HCT116 (cell line): ENCODE results near the gene KHDC4. TPM values are rescaled to one million over a fixed set of nuclear protein-coding genes. Genes with fewer than 3 reads are reported as not detected.

Source experiments
- ATAC-seq: fragments of 200-7000 bp; cut with Tn5 transposase; 2 replicates; pipeline ENCODE4 v1.9.1; 2020; ENCODE audit warnings: mild to moderate bottlenecking, moderate library complexity
- BruUV-seq: library from RNA; stranded (reverse); fragments of 400-500 nt; replicated peaks from 2 replicates; lab custom pipeline; 2021; lab: Mats Ljungman, UMichigan
- CTCF ChIA-PET: fragments of 300-600 bp; sonication (Branson Sonifier 250); formaldehyde crosslinking; loops from one replicate; lab custom pipeline; 2021; ENCODE audit warnings: antibody characterized with exemption; lab: Charles Lee
- POLR2A ChIA-PET: fragments of 300-600, 350-600 bp; sonication (Branson Sonifier 250); formaldehyde crosslinking; loops from one replicate; lab custom pipeline; 2021; ENCODE audit warnings: antibody characterized with exemption; lab: Charles Lee
- RAD21 ChIA-PET, 2 experiments: fragments of 300-600 bp; sonication (Branson Sonifier 250); formaldehyde crosslinking; loops; one replicate each; lab custom pipeline; 2023; ENCODE audit warnings: low total read pairs in 2 of 2; ENCODE audit not compliant: uncharacterized antibody in 2 of 2, unreplicated experiment in 2 of 2, low non-redundant PET in 1 of 2; lab: Charles Lee
- DNase-seq: peaks from one replicate; pipeline ENCODE4 v3.0.0-alpha.2; 2010; ENCODE audit warnings: low read depth, low spot score
- H2AFZ ChIP-seq: fragments of 200-600 bp; shearing (Covaris generic), sonication (generic); 2 replicates; pipeline ENCODE4 v1.6.1; 2017; ENCODE audit warnings: low read depth, mixed run types, mixed read lengths, antibody characterized with exemption, low read length; ENCODE audit not compliant: poor library complexity, severe bottlenecking
- H3K27ac ChIP-seq: 2 replicates; pipeline ENCODE4 v1.5.1; 2012; ENCODE audit warnings: low read depth, low read length
- H3K27me3 ChIP-seq: fragments of 200-600 bp; sonication (generic); 2 replicates; pipeline ENCODE4 v1.6.1; 2016; ENCODE audit warnings: mixed run types, low read length, mixed read lengths; ENCODE audit not compliant: insufficient read depth
- H3K36me3 ChIP-seq, 2 experiments: fragments of 200-500 bp in 1 of 2; fragments of 200-600 bp in 1 of 2; sonication (Bioruptor generic) in 1 of 2; sonication (generic) in 1 of 2; 2 replicates each; pipeline versions ENCODE4 v1.5.1 to v1.6.1; 2014 to 2016; ENCODE audit warnings: low read length in 2 of 2, inconsistent platforms in 1 of 2, mixed read lengths in 1 of 2, mixed run types in 1 of 2; ENCODE audit not compliant: insufficient read depth in 2 of 2, control insufficient read depth in 1 of 2
- H3K4me1 ChIP-seq, 2 experiments: fragments of 200-600 bp in 1 of 2; sonication (generic) in 1 of 2; 2 replicates each; pipeline versions ENCODE4 v1.5.1 to v1.6.1; 2012 to 2017; ENCODE audit warnings: low read length in 2 of 2, inconsistent platforms in 1 of 2, mild to moderate bottlenecking in 1 of 2, mixed read lengths in 1 of 2, mixed run types in 1 of 2, moderate library complexity in 1 of 2; ENCODE audit not compliant: insufficient read depth in 2 of 2, control insufficient read depth in 1 of 2
- H3K4me2 ChIP-seq: fragments of 200-600 bp; sonication (generic); 2 replicates; pipeline ENCODE4 v1.6.1; 2017; ENCODE audit warnings: mixed run types, low read length, mixed read lengths
- H3K4me3 ChIP-seq, 2 experiments: fragments of 200-600 bp in 1 of 2; sonication (generic) in 1 of 2; replicated peaks in 1 of 2; 2 replicates each; pipeline ENCODE4 v1.5.1; 2011 to 2016; ENCODE audit warnings: low read length in 2 of 2, control low read depth in 1 of 2, low read depth in 1 of 2, mild to moderate bottlenecking in 1 of 2, mixed read lengths in 1 of 2, mixed run types in 1 of 2
- H3K79me2 ChIP-seq: fragments of 200-600 bp; sonication (generic); 2 replicates; pipeline ENCODE4 v1.6.1; 2017; ENCODE audit warnings: mild to moderate bottlenecking, mixed run types, low read length, moderate library complexity, mixed read lengths; ENCODE audit not compliant: insufficient read depth
- H3K9ac ChIP-seq: fragments of 200-600 bp; sonication (generic); 2 replicates; pipeline ENCODE4 v1.6.1; 2016; ENCODE audit warnings: low read length, mixed read lengths
- H3K9me2 ChIP-seq: fragments of 200-600 bp; sonication (generic), shearing (Covaris generic); 2 replicates; pipeline ENCODE4 v1.6.1; 2017; ENCODE audit warnings: mixed run types, mild to moderate bottlenecking, moderate library complexity; ENCODE audit not compliant: insufficient read depth
- H3K9me3 ChIP-seq, 2 experiments: fragments of 200-500 bp in 1 of 2; fragments of 200-600 bp in 1 of 2; sonication (Bioruptor generic) in 1 of 2; sonication (generic) in 1 of 2; 2 replicates each; pipeline ENCODE4 v1.6.1; 2014 to 2017; ENCODE audit warnings: low read length in 2 of 2, mixed read lengths in 2 of 2, inconsistent platforms in 1 of 2, low read depth in 1 of 2, mild to moderate bottlenecking in 1 of 2, mixed run types in 1 of 2, moderate library complexity in 1 of 2; ENCODE audit not compliant: control insufficient read depth in 1 of 2, insufficient read depth in 1 of 2
- H4K20me1 ChIP-seq: fragments of 200-600 bp; sonication (generic), shearing (Covaris generic); 2 replicates; pipeline ENCODE4 v1.6.1; 2017; ENCODE audit warnings: mixed run types, mild to moderate bottlenecking, moderate library complexity; ENCODE audit not compliant: insufficient read depth
- ATF3 ChIP-seq: IDR thresholded peaks from 2 replicates; pipeline ENCODE4 v1.6.1; 2012
- CBX3 ChIP-seq: IDR thresholded peaks from 2 replicates; pipeline ENCODE4 v1.6.1; 2012; ENCODE audit warnings: low read depth
- CTCF ChIP-seq, 3 experiments: fragments of 200-600 bp in 1 of 3; sonication (generic) in 1 of 3; IDR thresholded peaks in 2 of 3; conservative IDR thresholded peaks in 1 of 3; 2 replicates each; pipeline ENCODE4 v1.5.1; 2012 to 2017; ENCODE audit warnings: low read depth in 2 of 3, low read length in 2 of 3, antibody characterized with exemption in 1 of 3, borderline replicate concordance in 1 of 3, control low read depth in 1 of 3, mild to moderate bottlenecking in 1 of 3, mixed read lengths in 1 of 3, mixed run types in 1 of 3, moderate library complexity in 1 of 3; ENCODE audit not compliant: insufficient read depth in 1 of 3
- EGR1 ChIP-seq: IDR thresholded peaks from 2 replicates; pipeline ENCODE4 v1.6.1; 2012; ENCODE audit warnings: low read depth
- ELF1 ChIP-seq: IDR thresholded peaks from 2 replicates; pipeline ENCODE4 v1.6.1; 2012; ENCODE audit warnings: low read depth, borderline replicate concordance
- EZH2 ChIP-seq: fragments of 200-600 bp; sonication (generic); IDR thresholded peaks from 2 replicates; pipeline ENCODE4 v1.6.1; 2017; ENCODE audit warnings: antibody characterized with exemption, mixed run types
- EZH2phosphoT487 ChIP-seq: fragments of 200-600 bp; IDR thresholded peaks from 2 replicates; pipeline ENCODE4 v1.6.1; 2018; ENCODE audit warnings: antibody characterized with exemption, borderline replicate concordance
- JUND ChIP-seq: IDR thresholded peaks from 2 replicates; pipeline ENCODE4 v1.6.1; 2012
- POLR2A ChIP-seq: IDR thresholded peaks from 2 replicates; pipeline ENCODE4 v1.7.0; 2011; ENCODE audit warnings: borderline replicate concordance; ENCODE audit not compliant: insufficient read depth, insufficient read length; ENCODE audit errors: extremely low read depth
- POLR2AphosphoS5 ChIP-seq: IDR thresholded peaks from 2 replicates; pipeline ENCODE4 v1.6.1; 2011; ENCODE audit warnings: mild to moderate bottlenecking, low read depth, low read length, moderate library complexity
- SIN3A ChIP-seq: IDR thresholded peaks from 2 replicates; pipeline ENCODE4 v1.6.1; 2012; ENCODE audit warnings: low read depth
- ZBTB33 ChIP-seq: IDR thresholded peaks from 2 replicates; pipeline ENCODE4 v1.6.1; 2011; ENCODE audit warnings: mild to moderate bottlenecking, low read length, moderate library complexity; ENCODE audit not compliant: insufficient replicate concordance; ENCODE audit errors: extremely low read depth
- ZFX ChIP-seq: fragments of 450-650 bp; IDR thresholded peaks from 2 replicates; pipeline ENCODE4 v1.6.1; 2017
- intact Hi-C: fragments of 100-400 bp; cut with micrococcal nuclease; formaldehyde crosslinking; loops from 2 replicates; pipeline ENCODE4 v1.10.0; 2022
- total RNA-seq: library from RNA; stranded (reverse); gene quantifications from one replicate; pipeline ENCODE4 v1.2.1, GENCODE V29; 2021; ENCODE audit not compliant: unreplicated experiment

The KHDC4 gene
- total RNA-seq, 1 experiment from 2014 or later: 60.7 TPM

- ChIA-PET RAD21 (no interaction called here), CTCF (interaction anchor here (0.7 kb wide), 1 partner anchor 154 kb away, joined by 4 read pairs; no protein-coding TSS in a partner anchor), POLR2A (interaction anchor here (0.6 kb wide), 1 partner anchor 60 kb away, joined by 3 read pairs; the partner anchor contains the start of gene ARHGEF2)
- DNase-seq (no peak), ATAC-seq (no peak)
- no TSS peak for BruUV-seq
- Histone ChIP-seq H4K20me1 (peaks cover 22% of the 10 kb centered on the region; the same call in 1 of the 2 replicates), H2AFZ (no peak overlapping the region), H3K4me1 (peaks cover 0 to 3% of the 10 kb centered on the region in 2 experiments; a peak in 2 of 4 replicates), H3K79me2 (peaks cover 76% of the 10 kb centered on the region), H3K36me3 (peaks cover 83% of the 10 kb centered on the region in 2 experiments), H3K9ac (no peak overlapping the region), H3K27ac (no peak overlapping the region), H3K4me3 (no peak overlapping the region), H3K4me2 (no peak overlapping the region), H3K9me2 (no peaks in the 10 kb centered on the region), H3K9me3 (no peaks in the 10 kb centered on the region), H3K27me3 (no peaks in the 10 kb centered on the region)
- TF ChIP-seq ATF3: no peak
- TF ChIP-seq POLR2AphosphoS5: no peak
- TF ChIP-seq JUND: no peak
- no peak for TF ChIP-seq EGR1
- intact Hi-C loops: no loop called here
Observed at GRCh38 chr1:155918660-155919059, 15.6 kb downstream of the KHDC4 start.

GRCh38 chr1:155913969-155914757, 20.1 kb downstream of the KHDC4 start:
- CTCF ChIA-PET: no interaction called here
- ATAC-seq: no peak
- peaks cover 62 to 84% of the 10 kb centered on the region in 2 experiments for H3K36me3 ChIP-seq

More at GRCh38 chr1:155913969-155914757, 20.1 kb downstream of the KHDC4 start:
- no peaks in the 10 kb centered on the region for H3K9me2 ChIP-seq
- H3K4me1 ChIP-seq: peaks cover 0 to 23% of the 10 kb centered on the region in 2 experiments; a peak in 2 of 4 replicates
- H3K9me3 ChIP-seq: no peaks in the 10 kb centered on the region
- H3K4me3 ChIP-seq: no peak overlapping the region
- TF ChIP-seq POLR2AphosphoS5: no peak
- no peak for TF ChIP-seq SIN3A
- no peak for TF ChIP-seq ATF3
- TF ChIP-seq ZBTB33: no peak
- TF ChIP-seq POLR2A: no peak
- TF ChIP-seq CTCF (IDR thresholded peaks at IDR 0.05 in 2 of 3, conservative IDR thresholded peaks at IDR 0.05 in 1 of 3; ENCODE audit: borderline replicate concordance in 1 of 3, insufficient read depth in 1 of 3, low read depth in 2 of 3, low read length in 2 of 3): no peak
- no peak for TF ChIP-seq ZFX
- TF ChIP-seq ELF1: no peak
- TF ChIP-seq EZH2phosphoT487: no peak
- no peak for TF ChIP-seq EZH2
- TF ChIP-seq CBX3: no peak
- no peak overlapping the region for H3K9ac ChIP-seq
- POLR2A ChIA-PET: no interaction called here
- H3K79me2 ChIP-seq: peaks cover 42% of the 10 kb centered on the region
- peaks cover 19% of the 10 kb centered on the region; the same call in 1 of the 2 replicates for H4K20me1 ChIP-seq
- RAD21 ChIA-PET: no interaction called here
- no peak overlapping the region for H3K4me2 ChIP-seq
- no peaks in the 10 kb centered on the region for H3K27me3 ChIP-seq
- no peak for DNase-seq
- BruUV-seq: no TSS peak
- H2AFZ ChIP-seq: no peak overlapping the region
- intact Hi-C loops: no loop called here
- no peak overlapping the region for H3K27ac ChIP-seq
